ENCODE measurements around the gene QRICH2. TPM values are rescaled to one million over a fixed set of nuclear protein-coding genes. Genes with fewer than 3 reads are reported as not detected.

Gene QRICH2
- total and polyA plus RNA-seq, 2 of the 4 experiments (the other 2 are of a cell fraction), result 4.3 to 4.8 TPM

GRCh38 chr17:76309461-76309860 is 1.4 kb upstream of the QRICH2 start:
- Histone ChIP-seq H4K91ac (ENCODE audit: insufficient read depth, low read depth, low read length) (no peak overlapping the region), H3K4me1 (ENCODE audit: control insufficient read depth, insufficient read depth, low read length) (peaks cover 3% of the 10 kb centered on the region; the same call in 1 of the 2 replicates), H3K4me2 (ENCODE audit: low read depth, low read length) (no peak overlapping the region), H2BK120ac (ENCODE audit: low read depth, low read length) (no peak overlapping the region), H2AFZ (replicated peaks; ENCODE audit: low read length, poor library complexity) (no peak overlapping the region), H3K9ac (ENCODE audit: low read depth, low read length) (no peak overlapping the region), H3K14ac (replicated peaks; ENCODE audit: low read depth, low read length) (no peak overlapping the region), H3K27me3 (ENCODE audit: control insufficient read depth, insufficient read depth, low read length) (no peaks in the 10 kb centered on the region), H3K4ac (ENCODE audit: low read depth, low read length) (no peak overlapping the region), H4K5ac (ENCODE audit: low read depth, low read length) (no peak overlapping the region), H3K4me3 (ENCODE audit: insufficient read depth, low read depth, low read length) (no peak overlapping the region), H2BK5ac (ENCODE audit: low read depth, low read length, poor library complexity, severe bottlenecking) (no peak overlapping the region), H4K20me1 (ENCODE audit: insufficient read depth, low read length) (0 out of 2 replicates have a peak, but pooled peaks cover under 1% of the 10 kb centered on the region), H3K9me3 (ENCODE audit: control insufficient read depth, insufficient read depth, low read length) (no peaks in the 10 kb centered on the region), H2BK15ac (ENCODE audit: low read depth, low read length) (no peak overlapping the region), H3K9me1 (ENCODE audit: insufficient read depth, low read length) (0 out of 2 replicates have a peak, but pooled peaks cover 4% of the 10 kb centered on the region), H2AK5ac (ENCODE audit: low read depth, low read length) (no peak overlapping the region), H4K8ac (ENCODE audit: low read depth in 2 of 2, low read length in 2 of 2) (no peak overlapping the region), H3K56ac (ENCODE audit: extremely low read depth, insufficient read depth, low read length) (no peak overlapping the region), H3K23ac (ENCODE audit: low read depth, low read length) (no peak overlapping the region), H2BK20ac (ENCODE audit: low read depth, low read length) (no peak overlapping the region), H3K36me3 (ENCODE audit: control insufficient read depth, insufficient read depth, low read length) (peaks cover 34% of the 10 kb centered on the region), H3K18ac (ENCODE audit: low read depth, low read length) (no peak overlapping the region), H2AK9ac (replicated peaks; ENCODE audit: low read depth, low read length, poor library complexity) (no peak overlapping the region), H3K79me1 (ENCODE audit: low read depth in 1 of 2, low read length in 2 of 2) (peaks cover 4 to 17% of the 10 kb centered on the region in 2 experiments; a peak in 1 of 4 replicates), H3K27ac (ENCODE audit: insufficient read depth, low read length) (no peak overlapping the region)
- intact Hi-C loops (cut with micrococcal nuclease), result no loop called here
- dilution Hi-C loops (cut with HindIII; ENCODE audit: low sequenced_read_pairs, unreplicated experiment), result no loop called here
- TF ChIP-seq, protein P1, sequence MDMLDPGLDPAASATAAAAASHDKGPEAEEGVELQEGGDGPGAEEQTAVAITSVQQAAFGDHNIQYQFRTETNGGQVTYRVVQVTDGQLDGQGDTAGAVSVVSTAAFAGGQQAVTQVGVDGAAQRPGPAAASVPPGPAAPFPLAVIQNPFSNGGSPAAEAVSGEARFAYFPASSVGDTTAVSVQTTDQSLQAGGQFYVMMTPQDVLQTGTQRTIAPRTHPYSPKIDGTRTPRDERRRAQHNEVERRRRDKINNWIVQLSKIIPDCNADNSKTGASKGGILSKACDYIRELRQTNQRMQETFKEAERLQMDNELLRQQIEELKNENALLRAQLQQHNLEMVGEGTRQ (IDR thresholded peaks at IDR 0.05; ENCODE audit: low read depth, low read length), result no peak
- TF ChIP-seq SMC3 (IDR thresholded peaks at IDR 0.05; ENCODE audit: low read depth, low read length), result no peak
- no peak for TF ChIP-seq MAFK (IDR thresholded peaks at IDR 0.05; ENCODE audit: low read depth, low read length)
- no peak for TF ChIP-seq NFE2L2 (IDR thresholded peaks at IDR 0.05; ENCODE audit: low read depth, low read length)
- TF ChIP-seq FOS (IDR thresholded peaks at IDR 0.05; ENCODE audit: low read depth, low read length), result no peak
- TF ChIP-seq MXI1 (IDR thresholded peaks at IDR 0.05; ENCODE audit: borderline replicate concordance, low read depth, low read length), result no peak
- TF ChIP-seq CHD1 (IDR thresholded peaks at IDR 0.05; ENCODE audit: low read depth, low read length), result no peak
- no peak for TF ChIP-seq POLR2A (IDR thresholded peaks at IDR 0.05; ENCODE audit: low read depth, low read length)
- TF ChIP-seq RAD21 (IDR thresholded peaks at IDR 0.05; ENCODE audit: low read length), result no peak
- TF ChIP-seq, protein P2, sequence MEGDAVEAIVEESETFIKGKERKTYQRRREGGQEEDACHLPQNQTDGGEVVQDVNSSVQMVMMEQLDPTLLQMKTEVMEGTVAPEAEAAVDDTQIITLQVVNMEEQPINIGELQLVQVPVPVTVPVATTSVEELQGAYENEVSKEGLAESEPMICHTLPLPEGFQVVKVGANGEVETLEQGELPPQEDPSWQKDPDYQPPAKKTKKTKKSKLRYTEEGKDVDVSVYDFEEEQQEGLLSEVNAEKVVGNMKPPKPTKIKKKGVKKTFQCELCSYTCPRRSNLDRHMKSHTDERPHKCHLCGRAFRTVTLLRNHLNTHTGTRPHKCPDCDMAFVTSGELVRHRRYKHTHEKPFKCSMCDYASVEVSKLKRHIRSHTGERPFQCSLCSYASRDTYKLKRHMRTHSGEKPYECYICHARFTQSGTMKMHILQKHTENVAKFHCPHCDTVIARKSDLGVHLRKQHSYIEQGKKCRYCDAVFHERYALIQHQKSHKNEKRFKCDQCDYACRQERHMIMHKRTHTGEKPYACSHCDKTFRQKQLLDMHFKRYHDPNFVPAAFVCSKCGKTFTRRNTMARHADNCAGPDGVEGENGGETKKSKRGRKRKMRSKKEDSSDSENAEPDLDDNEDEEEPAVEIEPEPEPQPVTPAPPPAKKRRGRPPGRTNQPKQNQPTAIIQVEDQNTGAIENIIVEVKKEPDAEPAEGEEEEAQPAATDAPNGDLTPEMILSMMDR (conservative IDR thresholded peaks at IDR 0.05; ENCODE audit: low read depth, low read length), result no peak
- TF ChIP-seq CEBPB (IDR thresholded peaks at IDR 0.05; ENCODE audit: low read depth, low read length), result no peak
- TF ChIP-seq RFX5 (IDR thresholded peaks at IDR 0.05; ENCODE audit: low read depth, low read length), result no peak
- no peak for TF ChIP-seq BHLHE40 (IDR thresholded peaks at IDR 0.05; ENCODE audit: low read depth, low read length)
- no peak for TF ChIP-seq MAZ (IDR thresholded peaks at IDR 0.05; ENCODE audit: borderline replicate concordance, low read depth, low read length)
- in situ Hi-C loops (cut with MboI; ENCODE audit: low sequenced_read_pairs), result loop anchor here (10.0 kb wide), 1 partner anchor 195 kb away; the partner anchor contains the start of gene RHBDF2
- no TSS peak for BruUV-seq (replicated peaks)
- ChIA-PET CTCF (interaction anchor here (1.6 kb wide), 1 partner anchor 76 kb away, joined by 3 read pairs; no protein-coding TSS in a partner anchor), POLR2A (ENCODE audit: unreplicated experiment) (no interaction called here)
- no peak for ATAC-seq (ENCODE audit: low read depth)
- no peak for DNase-seq
- WGBS, 2 experiments (ENCODE audit: extremely low coverage in 2 of 2, insufficient read length in 1 of 2), result no CpG with 5 or more reads among the region's 4 CpGs
